IPS-18c (cell line): ENCODE measurements around the gene GALNT18.

Experiments
- H3K4me3 ChIP-seq: 2 replicates; pipeline ENCODE4 v1.7.0; 2013; ENCODE audit warnings: low read depth, mild to moderate bottlenecking, low read length, moderate library complexity; ENCODE audit not compliant: insufficient read depth
- H3K9me3 ChIP-seq: one replicate; pipeline ENCODE4 v1.6.1; 2013; ENCODE audit warnings: mild to moderate bottlenecking, low read length, moderate library complexity; ENCODE audit not compliant: control insufficient read depth, insufficient read depth

GALNT18 gene

GRCh38 chr11:11408436-11409221 is 213.2 kb downstream of the GALNT18 start:
- no peak overlapping the region for H3K4me3 ChIP-seq
- no peaks in the 10 kb centered on the region for H3K9me3 ChIP-seq

GRCh38 chr11:11407763-11408084 is 214.1 kb downstream of the GALNT18 start:
- no peaks in the 10 kb centered on the region for H3K9me3 ChIP-seq
- H3K4me3 ChIP-seq = no peak overlapping the region

- Histone ChIP-seq H3K4me3 (no peak overlapping the region), H3K9me3 (no peaks in the 10 kb centered on the region)
These were observed 214.6 kb downstream of the GALNT18 start for GRCh38 chr11:11407065-11407762.

- Histone ChIP-seq H3K9me3 (no peaks in the 10 kb centered on the region), H3K4me3 (no peak overlapping the region)
These were observed 215.2 kb downstream of the GALNT18 start for GRCh38 chr11:11406652-11407051.

GRCh38 chr11:11403763-11404725 is 217.8 kb downstream of the GALNT18 start:
- H3K9me3 ChIP-seq = no peaks in the 10 kb centered on the region
- H3K4me3 ChIP-seq = no peak overlapping the region

GRCh38 chr11:11401960-11402535 is 219.8 kb downstream of the GALNT18 start:
- Histone ChIP-seq H3K9me3 (no peaks in the 10 kb centered on the region), H3K4me3 (no peak overlapping the region)

- Histone ChIP-seq H3K9me3 (no peaks in the 10 kb centered on the region), H3K4me3 (no peak overlapping the region)
These were observed 221.1 kb downstream of the GALNT18 start for GRCh38 chr11:11400635-11401232.

GRCh38 chr11:11400121-11400520 is 221.7 kb downstream of the GALNT18 start:
- Histone ChIP-seq H3K9me3 (no peaks in the 10 kb centered on the region), H3K4me3 (no peak overlapping the region)

- no peaks in the 10 kb centered on the region for H3K9me3 ChIP-seq
- H3K4me3 ChIP-seq = no peak overlapping the region
These were observed 224.0 kb downstream of the GALNT18 start for GRCh38 chr11:11397781-11398180.

GRCh38 chr11:11397036-11397415 is 224.8 kb downstream of the GALNT18 start:
- Histone ChIP-seq H3K4me3 (no peak overlapping the region), H3K9me3 (no peaks in the 10 kb centered on the region)

- H3K9me3 ChIP-seq = no peaks in the 10 kb centered on the region
- H3K4me3 ChIP-seq = no peak overlapping the region
These were observed 225.3 kb downstream of the GALNT18 start for GRCh38 chr11:11396301-11397035.

GRCh38 chr11:11395126-11395525 is 226.7 kb downstream of the GALNT18 start:
- Histone ChIP-seq H3K9me3 (no peaks in the 10 kb centered on the region), H3K4me3 (no peak overlapping the region)

GRCh38 chr11:11394241-11394640 is 227.6 kb downstream of the GALNT18 start:
- Histone ChIP-seq H3K4me3 (no peak overlapping the region), H3K9me3 (no peaks in the 10 kb centered on the region)

- Histone ChIP-seq H3K9me3 (no peaks in the 10 kb centered on the region), H3K4me3 (no peak overlapping the region)
These were observed 229.9 kb downstream of the GALNT18 start for GRCh38 chr11:11391796-11392463.

GRCh38 chr11:11391169-11391568 is 230.6 kb downstream of the GALNT18 start:
- Histone ChIP-seq H3K9me3 (no peaks in the 10 kb centered on the region), H3K4me3 (no peak overlapping the region)
